HG03378 (cell line): Measurements from ENCODE around the gene SLC15A4.

Experiments used
- ATAC-seq: cut with Tn5 transposase; IDR thresholded peaks from one replicate; pipeline ENCODE4 v1.9.1; 2021; ENCODE audit warnings: mild to moderate bottlenecking, moderate library complexity; ENCODE audit not compliant: unreplicated experiment

SLC15A4 gene

GRCh38 chr12:128763395-128763794 lies 60.4 kb downstream of the SLC15A4 start:
- ATAC-seq, result no peak

GRCh38 chr12:128761379-128761790 lies 62.4 kb downstream of the SLC15A4 start:
- ATAC-seq, result no peak

- ATAC-seq, result no peak
Measured at GRCh38 chr12:128755566-128755965, 68.2 kb downstream of the SLC15A4 start.

GRCh38 chr12:128754275-128754674 lies 69.5 kb downstream of the SLC15A4 start:
- ATAC-seq, result no peak

- no peak for ATAC-seq
Measured at GRCh38 chr12:128753438-128753837, 70.3 kb downstream of the SLC15A4 start.

GRCh38 chr12:128752386-128752785 lies 71.4 kb downstream of the SLC15A4 start:
- no peak for ATAC-seq

GRCh38 chr12:128747441-128747840 lies 76.3 kb downstream of the SLC15A4 start:
- ATAC-seq, result no peak

GRCh38 chr12:128745772-128746689 lies 77.7 kb downstream of the SLC15A4 start:
- no peak for ATAC-seq

GRCh38 chr12:128743916-128744315 lies 79.8 kb downstream of the SLC15A4 start:
- ATAC-seq, result no peak
